ENCODE data around the gene PKNOX1. TPM values are rescaled to one million over a fixed set of nuclear protein-coding genes. Genes with fewer than 3 reads are reported as not detected.
"Not testable (repeated sequence)": the region's sequence is repeated elsewhere in the genome, so short reads cannot be mapped to it uniquely, and the experiment has no call there.

Gene PKNOX1
- total RNA-seq, 6 experiments from 2014 or later = 6.2 to 9.5 (median 7.4) TPM

DNA sequence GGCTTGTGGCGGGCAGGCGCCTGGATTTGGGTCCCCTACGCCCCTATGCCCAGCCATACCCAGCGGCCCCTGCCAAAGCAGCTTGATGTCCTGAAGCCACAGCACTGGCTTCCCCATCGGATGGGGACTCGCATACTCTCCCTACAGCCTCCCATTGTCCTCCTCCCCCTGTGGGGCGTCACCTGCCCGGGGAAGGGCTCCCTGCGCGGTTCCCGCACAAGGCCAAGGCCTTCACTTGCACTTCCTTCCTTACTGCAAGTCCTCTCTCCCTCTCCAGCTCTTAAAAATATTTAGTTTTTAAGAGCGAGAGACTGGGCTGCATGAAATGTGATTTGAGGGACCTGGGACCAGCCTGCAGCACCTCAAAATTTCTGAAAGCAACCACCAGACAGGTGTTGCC, 92.3 kb downstream of the PKNOX1 start:
- H3K4me1 ChIP-seq; H3K36me3 ChIP-seq; H3K4me3 ChIP-seq; intact Hi-C loops (cut with DNase I); H3K9me3 ChIP-seq; H3K27me3 ChIP-seq; ATAC-seq; H3K27ac ChIP-seq: not testable (repeated sequence)
- DNase-seq = peak in 1 of 3 donors; percentile 41
- 81% methylated on average over 4 of the region's 12 CpGs for WGBS (ENCODE audit: insufficient coverage, low coverage, low lambda C conversion rate, missing lambda C conversion rate)

DNA sequence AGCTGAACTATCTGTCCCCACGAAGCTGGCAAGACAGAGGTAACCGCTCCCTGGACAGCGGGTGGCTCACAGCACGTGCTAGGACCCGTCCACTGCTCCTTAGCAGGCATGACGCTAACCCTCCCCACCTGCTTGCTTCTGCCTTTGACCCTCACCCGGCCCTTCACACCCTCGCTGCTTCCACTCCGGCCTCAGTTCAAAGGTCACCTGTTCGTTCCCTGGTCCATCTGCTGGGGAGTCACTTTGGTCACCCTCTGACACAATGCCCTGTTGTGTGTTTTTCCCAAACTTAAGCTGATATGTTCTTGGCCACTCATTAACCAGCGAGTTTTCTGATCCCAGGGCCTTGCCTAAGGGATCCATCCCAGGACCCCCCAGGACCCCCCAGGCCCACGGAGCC, 93.7 kb downstream of the PKNOX1 start:
- no CpG with 5 or more reads among the region's 12 CpGs for WGBS (ENCODE audit: insufficient coverage, low coverage, low lambda C conversion rate, missing lambda C conversion rate)
- ATAC-seq = peak; percentile 54 to 82 (median 80)
- H3K27me3 ChIP-seq; H3K4me3 ChIP-seq; H3K4me1 ChIP-seq; H3K27ac ChIP-seq; H3K9me3 ChIP-seq; intact Hi-C loops (cut with DNase I); H3K36me3 ChIP-seq: not testable (repeated sequence)
- DNase-seq = peak; percentile 43 to 81 (median 60)

DNA sequence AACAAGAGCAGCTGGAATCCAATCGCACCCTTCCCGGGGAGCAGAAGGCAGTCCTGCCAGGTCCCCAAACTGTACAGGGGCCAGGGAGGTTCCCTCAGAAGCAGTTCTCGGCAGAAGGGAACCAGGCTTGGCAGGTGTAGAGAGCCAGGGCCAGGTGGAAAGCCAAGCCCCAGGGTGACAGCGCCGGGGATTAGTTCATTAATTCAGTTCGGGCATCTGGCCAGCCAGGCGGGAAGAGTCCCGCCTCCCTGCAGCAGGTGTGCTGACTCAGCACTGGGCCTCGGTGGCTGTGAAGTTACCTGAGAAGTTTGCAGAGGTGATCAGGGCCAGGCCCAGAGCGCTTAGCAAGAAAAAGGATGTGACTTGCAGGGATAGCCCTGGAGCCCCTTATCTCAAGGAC, 95.3 kb downstream of the PKNOX1 start:
- H3K27ac ChIP-seq; H3K4me1 ChIP-seq; intact Hi-C loops (cut with DNase I); H3K36me3 ChIP-seq; H3K9me3 ChIP-seq; H3K27me3 ChIP-seq; DNase-seq; H3K4me3 ChIP-seq: not testable (repeated sequence)
- peak in 1 of 4 donors; percentile 22 for ATAC-seq
- WGBS (ENCODE audit: insufficient coverage, low coverage, low lambda C conversion rate, missing lambda C conversion rate) = no CpG with 5 or more reads among the region's 10 CpGs

DNA sequence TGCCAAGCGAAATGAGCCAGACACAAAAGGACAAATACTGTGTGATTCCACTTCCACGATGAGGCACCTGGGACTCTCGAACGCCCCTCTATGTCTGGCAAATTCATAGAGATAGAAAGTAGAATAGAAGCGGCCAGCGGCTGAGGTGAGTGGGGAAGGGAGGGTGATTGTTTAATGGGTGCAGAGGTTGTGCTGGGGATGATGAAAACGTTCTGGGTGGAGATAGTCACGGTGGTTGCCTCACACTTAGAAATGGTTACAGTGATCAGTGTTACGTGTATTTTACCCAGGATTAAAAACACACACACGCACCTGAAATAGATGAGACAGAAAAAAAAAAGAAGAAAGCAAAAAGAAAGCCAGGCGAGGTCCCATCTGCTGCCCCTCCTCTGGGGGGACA, 98.4 kb downstream of the PKNOX1 start:
- H3K9me3 ChIP-seq; H3K36me3 ChIP-seq; DNase-seq; H3K4me1 ChIP-seq; intact Hi-C loops (cut with DNase I); H3K4me3 ChIP-seq; H3K27me3 ChIP-seq; H3K27ac ChIP-seq: not testable (repeated sequence)
- WGBS (ENCODE audit: insufficient coverage, low coverage, low lambda C conversion rate, missing lambda C conversion rate) = no CpG with 5 or more reads among the region's 11 CpGs
- peak; percentile 48 to 63 (median 53) for ATAC-seq

DNA sequence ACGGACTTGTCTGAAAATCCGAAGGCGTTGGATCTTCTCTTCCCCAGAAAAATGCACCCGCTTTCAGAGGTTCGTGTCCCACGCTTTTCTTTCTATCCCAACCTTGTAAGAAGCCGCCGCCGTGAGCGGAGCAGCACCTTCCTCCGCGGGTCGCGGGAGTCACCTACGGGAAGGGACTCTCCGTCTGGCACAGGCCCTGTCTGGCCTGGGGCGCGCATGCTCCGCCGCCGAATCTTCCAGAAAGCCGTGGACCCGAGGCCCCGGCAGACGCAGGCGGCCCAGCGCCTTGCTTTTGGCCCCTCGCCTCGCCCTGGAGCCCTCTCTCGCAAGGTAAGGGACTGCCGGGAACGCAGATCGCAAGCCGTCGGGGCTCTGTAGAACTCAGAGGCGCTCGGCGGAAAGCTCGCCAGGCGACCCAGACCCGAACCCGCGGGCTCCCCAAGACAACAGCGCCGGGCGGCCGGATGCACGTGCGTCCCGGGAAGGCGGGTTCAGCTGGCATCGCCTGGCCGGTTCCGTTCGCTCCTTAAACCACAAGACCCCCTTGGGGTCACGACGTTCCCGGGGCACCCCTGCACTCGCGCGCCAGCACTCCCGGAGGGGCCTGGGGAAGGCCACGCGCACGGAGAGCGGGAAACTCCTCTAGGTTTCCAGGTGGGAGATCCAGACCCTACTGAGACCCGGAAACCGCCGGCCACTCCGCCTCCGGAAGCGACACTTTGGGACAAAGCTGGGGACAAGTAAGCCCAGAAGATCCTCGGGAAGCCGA, 100.2 kb downstream of the PKNOX1 start:
- H3K4me3 ChIP-seq; H3K36me3 ChIP-seq; H3K27ac ChIP-seq; intact Hi-C loops (cut with DNase I); H3K4me1 ChIP-seq; H3K9me3 ChIP-seq; DNase-seq; H3K27me3 ChIP-seq: not testable (repeated sequence)
- WGBS (ENCODE audit: insufficient coverage, low coverage, low lambda C conversion rate, missing lambda C conversion rate) = no CpG with 5 or more reads among the region's 74 CpGs
- ATAC-seq = peak; percentile 35 to 54 (median 47)

- H3K36me3 ChIP-seq; H3K4me1 ChIP-seq; H3K27ac ChIP-seq; intact Hi-C loops (cut with DNase I); H3K9me3 ChIP-seq; H3K4me3 ChIP-seq; H3K27me3 ChIP-seq; DNase-seq: not testable (repeated sequence)
- ATAC-seq = peak; percentile 13 to 68 (median 58)
- no CpG with 5 or more reads among the region's 84 CpGs for WGBS (ENCODE audit: insufficient coverage, low coverage, low lambda C conversion rate, missing lambda C conversion rate)
Measured at GRCh38 chr21:43075170-43076022, 101.0 kb downstream of the PKNOX1 start, which contains the start of gene CBS. Gene CBS, minus strand, starts transcription at chr21:43075835. Its CDS starts 3,642 bp downstream, at chr21:43072193.

- H3K27me3 ChIP-seq; H3K4me3 ChIP-seq; H3K9me3 ChIP-seq; DNase-seq; H3K27ac ChIP-seq; H3K4me1 ChIP-seq; intact Hi-C loops (cut with DNase I); H3K36me3 ChIP-seq: not testable (repeated sequence)
- WGBS (ENCODE audit: insufficient coverage, low coverage, low lambda C conversion rate, missing lambda C conversion rate) = no CpG with 5 or more reads among the region's 77 CpGs
- peak in 2 of 4 donors; percentile 5 to 22 for ATAC-seq
Measured at GRCh38 chr21:43076023-43076637, 101.8 kb downstream of the PKNOX1 start.

DNA sequence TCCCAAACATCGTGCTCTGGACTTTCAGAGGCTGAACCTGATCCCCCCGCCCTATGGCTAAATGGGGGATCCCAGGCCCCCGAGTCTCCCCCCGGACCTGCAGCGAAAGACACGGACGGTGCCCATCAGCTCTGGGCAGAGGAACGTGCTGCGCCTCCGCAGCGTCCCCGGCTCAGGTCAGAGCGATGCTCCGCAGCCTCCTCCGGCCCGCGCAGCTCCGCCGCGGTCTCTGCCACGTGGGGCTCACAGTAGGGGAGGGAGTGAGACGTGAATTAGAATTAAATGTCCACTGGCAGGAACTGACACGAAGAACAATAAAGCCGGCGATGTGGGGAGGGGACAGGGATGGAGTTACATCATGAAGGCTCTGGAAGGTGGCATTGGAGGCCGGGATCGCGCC, 102.3 kb downstream of the PKNOX1 start:
- ATAC-seq; H3K27me3 ChIP-seq; H3K27ac ChIP-seq; H3K4me3 ChIP-seq; H3K4me1 ChIP-seq; intact Hi-C loops (cut with DNase I); H3K36me3 ChIP-seq; H3K9me3 ChIP-seq: not testable (repeated sequence)
- no CpG with 5 or more reads among the region's 28 CpGs for WGBS (ENCODE audit: insufficient coverage, low coverage, low lambda C conversion rate, missing lambda C conversion rate)
- DNase-seq = peak in 1 of 3 donors; percentile 9

DNA sequence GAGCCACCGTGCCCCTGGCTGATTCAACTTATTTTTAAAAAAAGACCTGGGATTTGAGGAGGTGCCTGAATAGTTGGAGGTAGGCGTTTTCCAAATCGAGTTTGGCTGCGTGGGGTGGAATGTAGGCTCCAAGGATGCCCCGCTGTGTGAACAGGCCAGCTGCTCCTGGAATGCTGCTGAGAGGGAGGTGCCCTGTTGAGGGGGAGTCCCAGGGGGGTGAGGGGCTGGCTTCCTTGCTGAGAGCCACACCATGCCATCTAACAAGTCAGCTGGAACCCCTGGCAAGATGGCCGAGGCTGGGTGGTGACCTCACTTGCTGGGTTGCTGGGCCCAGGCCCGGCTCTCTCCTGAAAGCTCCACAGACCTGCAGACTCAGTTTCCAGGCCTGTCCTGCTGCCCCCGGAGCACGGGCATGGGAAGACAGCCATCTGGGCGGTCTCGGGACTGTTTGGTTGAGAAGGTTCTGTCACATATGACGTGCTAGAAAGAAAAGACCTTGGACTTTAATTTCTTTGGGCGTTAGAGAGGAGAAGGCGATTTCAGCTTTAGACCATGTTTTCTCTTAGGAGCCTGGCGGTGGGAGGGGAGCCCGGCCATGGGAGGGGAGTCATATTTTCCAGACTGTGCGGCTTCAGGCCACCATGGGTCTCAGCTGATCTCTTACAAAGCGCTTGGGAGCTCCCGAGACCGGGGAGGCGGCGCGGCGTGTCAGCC, 108.4 kb downstream of the PKNOX1 start:
- H3K9me3 ChIP-seq; H3K27ac ChIP-seq; DNase-seq; H3K4me3 ChIP-seq; intact Hi-C loops (cut with DNase I); H3K27me3 ChIP-seq; H3K4me1 ChIP-seq; H3K36me3 ChIP-seq; ATAC-seq: not testable (repeated sequence)
- no CpG with 5 or more reads among the region's 24 CpGs for WGBS (ENCODE audit: insufficient coverage, low coverage, low lambda C conversion rate, missing lambda C conversion rate)
